Measurements from ENCODE around the gene UQCRQ. TPM values are rescaled to one million over a fixed set of nuclear protein-coding genes. Genes with fewer than 3 reads are reported as not detected.

UQCRQ gene
- total and polyA plus RNA-seq, 9 of the 15 experiments (the other 6 are each of a cell fraction or from before 2014, with no cell fraction given): 235 to 2,421 (median 883) TPM

- no peak within 1 kb of the TSS; a peak in 1 of 4 replicates for H3K9ac ChIP-seq (ENCODE audit: insufficient read depth in 1 of 2, low read depth in 2 of 2, low read length in 2 of 2)
- no peak within 1 kb of the TSS for H3K4me3 ChIP-seq
- no peak within 1 kb of the TSS for H2AFZ ChIP-seq (ENCODE audit: low read depth, low read length)
- H3K79me2 ChIP-seq (ENCODE audit: control insufficient read depth, insufficient read depth, low read length): peaks cover 3% of the 10 kb centered on the region
- FAIRE-seq (peak; percentile 23), ATAC-seq (peak; percentile 74), DNase-seq (ENCODE audit: extremely low read depth in 1 of 4, low spot score in 3 of 4) (peak in 2 of 4 experiments; percentile 52 to 63)
- no peak within 1 kb of the TSS for H3K4me2 ChIP-seq (ENCODE audit: insufficient read depth, low read length)
- POLR2A ChIA-PET: interaction anchor here (0.7 to 1.4 kb wide), 7 partner anchors 10 to 1214 kb away, joined by 3 to 6 read pairs (median 3); no protein-coding TSS in a partner anchor
- H3K9me1 ChIP-seq (ENCODE audit: control insufficient read depth, insufficient read depth, low read length): no peaks in the 10 kb centered on the region
- no peaks in the 10 kb centered on the region for H3K27me3 ChIP-seq (ENCODE audit: control insufficient read depth in 2 of 2, insufficient read depth in 2 of 2, low read length in 2 of 2)
- H3K9me3 ChIP-seq (replicated peaks; ENCODE audit: control insufficient read depth, insufficient read depth, low read depth, low read length): no peaks in the 10 kb centered on the region
- H3K4me1 ChIP-seq (replicated peaks in 1 of 2; ENCODE audit: control insufficient read depth in 2 of 2, insufficient read depth in 2 of 2, low read length in 2 of 2): peaks cover 0 to 19% of the 10 kb centered on the region in 2 experiments; a peak in 2 of 5 replicates
- WGBS (ENCODE audit: insufficient coverage, low coverage, missing lambda C conversion rate): 43% methylated on average over 6 of the region's 6 CpGs
- no peak within 1 kb of the TSS for H3K27ac ChIP-seq (ENCODE audit: extremely low read depth, low read depth, low read length)
- peaks cover 60% of the 10 kb centered on the region for H3K36me3 ChIP-seq (ENCODE audit: control insufficient read depth, insufficient read depth, low read length)
- in situ Hi-C loops (cut with MboI): loop anchor here (5.0 kb wide), 1 partner anchor 346 kb away; no protein-coding TSS in a partner anchor
- intact Hi-C loops (cut with micrococcal nuclease): no loop called here
- peaks cover 4% of the 10 kb centered on the region; the same call in 1 of the 2 replicates for H4K20me1 ChIP-seq (replicated peaks; ENCODE audit: control insufficient read depth, insufficient read depth, low read length)
- BruUV-seq (replicated peaks): TSS peak; percentile 14
- CTCF ChIA-PET (ENCODE audit: low intra/inter-chr PET ratio): no interaction called here
- TF ChIP-seq CGGBP1 (CRISPR knock-in tag; IDR thresholded peaks at IDR 0.05): no peak
- TF ChIP-seq GABPB2 (CRISPR knock-in tag; conservative IDR thresholded peaks at IDR 0.05): no peak
- 0 out of 2 replicates have a peak, but pooled peaks have one; percentile 36 for TF ChIP-seq CBFA2T3 (IDR thresholded peaks at IDR 0.05)
- peak; percentile 56; the same call in 1 of the 2 replicates for TF ChIP-seq HDAC2 (IDR thresholded peaks at IDR 0.05)
- TF ChIP-seq KDM4B (IDR thresholded peaks at IDR 0.05; ENCODE audit: borderline replicate concordance in 2 of 2, low read depth in 1 of 2): no peak
- peak; percentile 86 for TF ChIP-seq CTBP1 (IDR thresholded peaks at IDR 0.05; ENCODE audit: borderline replicate concordance)
- no peak for TF ChIP-seq ZNF253 (CRISPR knock-in tag; conservative IDR thresholded peaks at IDR 0.05)
- no peak for TF ChIP-seq FOXK2 (conservative IDR thresholded peaks at IDR 0.05 in 1 of 2, IDR thresholded peaks at IDR 0.05 in 1 of 2; ENCODE audit: low read depth in 2 of 2)
- TF ChIP-seq YBX1 (IDR thresholded peaks at IDR 0.05): no peak
- peak; percentile 39; the same call in 1 of the 2 replicates for TF ChIP-seq ELF2 (CRISPR knock-in tag; IDR thresholded peaks at IDR 0.05)
- TF ChIP-seq TFAM (CRISPR knock-in tag; conservative IDR thresholded peaks at IDR 0.05): no peak
- peak; percentile 75; the same call in 1 of the 2 replicates for TF ChIP-seq POLR2AphosphoS2 (IDR thresholded peaks at IDR 0.05; ENCODE audit: low read length)
- peak; percentile 61 for TF ChIP-seq TCF3 (CRISPR knock-in tag; IDR thresholded peaks at IDR 0.05)
- peak; percentile 79; the same call in 1 of the 2 replicates for TF ChIP-seq MECOM (CRISPR knock-in tag; IDR thresholded peaks at IDR 0.05)
- no peak for TF ChIP-seq CHAMP1 (IDR thresholded peaks at IDR 0.05)
- 0 out of 2 replicates have a peak, but pooled peaks have one; percentile 36 for TF ChIP-seq TFAP4 (CRISPR knock-in tag; IDR thresholded peaks at IDR 0.05; ENCODE audit: borderline replicate concordance)
Measured at GRCh38 chr5:132873119-132873929, 6.9 kb downstream of the UQCRQ start, which contains the start of gene LEAP2. Gene LEAP2 (plus strand): TSS chr5:132873668. CDS start chr5:132873695, 27 bp downstream.
